Hematopoietic multipotent progenitor cell (in vitro differentiated cells): ENCODE data around the gene MTA1. TPM values are rescaled to one million over a fixed set of nuclear protein-coding genes. Genes with fewer than 3 reads are reported as not detected.
A peak's percentile ranks its signal among the peaks of the same experiment; 100 is the strongest.

Experiments used
- DNase-seq, 3 donors: peaks; one replicate each; pipeline ENCODE4 v3.0.0-alpha.2; 2011 to 2015; ENCODE audit warnings: low read depth in 2 of 3, low spot score in 2 of 3
- total RNA-seq: library from RNA; depleted of rRNA; stranded (reverse); fragments of >200 nt; gene quantifications from one replicate; pipeline ENCODE4 v1.2.3, GENCODE V29; 2012

MTA1 gene
- 110 TPM for total RNA-seq

DNA sequence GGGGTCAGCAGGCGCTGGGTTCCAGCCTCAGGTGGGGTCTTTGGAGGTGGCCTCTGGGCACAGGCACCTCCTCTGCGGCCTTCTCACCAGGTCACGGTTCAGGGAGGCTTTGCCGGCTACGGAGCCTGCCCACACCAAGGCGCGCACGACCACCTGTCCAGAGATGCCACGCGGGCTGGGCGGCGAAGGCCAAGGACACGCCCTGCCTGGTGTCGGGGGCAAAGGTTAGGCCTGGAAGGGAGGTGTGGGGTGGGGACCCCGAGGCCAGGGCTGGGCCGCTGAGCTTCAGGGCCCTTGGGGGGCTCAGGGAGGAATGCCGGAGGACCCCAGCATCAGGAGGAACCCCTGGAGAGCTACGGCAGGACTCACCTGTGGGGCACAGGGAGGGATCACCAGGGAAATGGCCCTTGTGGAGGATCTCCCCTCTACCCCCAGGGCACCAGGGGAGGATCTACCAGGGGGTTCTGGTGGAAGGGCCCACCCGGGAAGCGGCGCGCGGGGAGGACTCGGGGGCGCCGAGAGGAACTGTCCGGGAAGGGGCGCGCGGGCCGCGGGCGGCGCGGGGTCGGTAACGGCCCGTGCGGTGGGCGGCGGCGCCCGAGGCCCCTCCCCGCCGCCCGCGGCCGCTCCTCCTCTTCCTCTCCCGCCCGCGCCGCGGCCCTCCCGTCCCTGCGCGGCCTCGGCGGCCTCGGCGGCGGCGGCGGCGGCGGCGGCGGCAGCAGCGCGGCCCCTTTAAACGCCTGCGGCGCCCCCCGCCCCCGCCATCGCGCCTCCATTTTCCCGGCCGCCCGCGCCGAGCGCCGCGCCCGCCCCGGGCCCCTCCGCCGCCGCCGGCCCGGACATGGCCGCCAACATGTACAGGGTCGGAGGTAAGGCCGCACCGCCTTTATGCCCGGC, at the start of gene MTA1:
Gene MTA1 (plus strand): TSS at position 633 of the 897 bp plus-strand sequence. CDS start 209 bp downstream, at position 842.
- DNase-seq: peak in 2 of 3 donors; percentile 46 to 50

DNA sequence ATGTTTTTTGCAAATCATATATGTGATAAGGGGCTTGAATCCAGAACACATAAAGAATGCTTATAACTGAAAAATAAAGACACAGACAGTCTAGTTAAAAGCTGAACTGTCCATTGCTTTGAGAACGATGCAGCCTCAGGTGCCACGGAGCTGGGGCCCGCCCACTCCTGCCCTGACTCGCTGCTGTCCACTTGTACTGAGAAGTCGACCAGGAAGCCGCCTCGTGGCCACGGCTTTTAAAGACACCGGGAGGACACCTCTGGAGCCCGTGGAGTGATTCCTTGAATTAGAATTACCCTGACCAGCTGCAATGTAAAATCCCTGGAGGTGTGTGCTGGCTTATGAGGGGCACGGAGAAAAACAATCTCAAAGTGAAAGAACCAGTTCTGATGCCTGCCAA, 45.2 kb upstream of the MTA1 start:
- DNase-seq: no peak

DNA sequence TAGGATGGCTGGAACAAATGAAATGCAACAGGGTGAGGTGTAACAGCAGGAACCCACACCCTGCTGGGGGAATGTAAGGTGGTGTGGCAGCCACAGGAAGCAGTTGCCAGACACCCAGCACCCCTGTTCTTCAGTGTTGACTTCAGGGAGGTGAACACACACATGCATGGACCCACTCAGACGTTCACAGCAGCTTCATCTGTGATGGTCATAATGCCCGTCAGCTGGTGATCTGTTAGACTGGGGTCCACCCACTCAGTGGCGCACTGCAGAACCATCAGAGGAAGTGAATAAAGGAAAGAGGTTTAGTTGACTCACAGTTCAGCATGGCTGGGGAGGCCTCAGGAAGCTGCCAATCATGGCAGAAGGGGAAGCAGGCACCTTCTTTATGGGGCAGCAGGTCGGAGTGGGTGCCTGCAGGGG, 44.0 kb upstream of the MTA1 start:
- peak in 2 of 3 donors; percentile 64 to 72 for DNase-seq

DNA sequence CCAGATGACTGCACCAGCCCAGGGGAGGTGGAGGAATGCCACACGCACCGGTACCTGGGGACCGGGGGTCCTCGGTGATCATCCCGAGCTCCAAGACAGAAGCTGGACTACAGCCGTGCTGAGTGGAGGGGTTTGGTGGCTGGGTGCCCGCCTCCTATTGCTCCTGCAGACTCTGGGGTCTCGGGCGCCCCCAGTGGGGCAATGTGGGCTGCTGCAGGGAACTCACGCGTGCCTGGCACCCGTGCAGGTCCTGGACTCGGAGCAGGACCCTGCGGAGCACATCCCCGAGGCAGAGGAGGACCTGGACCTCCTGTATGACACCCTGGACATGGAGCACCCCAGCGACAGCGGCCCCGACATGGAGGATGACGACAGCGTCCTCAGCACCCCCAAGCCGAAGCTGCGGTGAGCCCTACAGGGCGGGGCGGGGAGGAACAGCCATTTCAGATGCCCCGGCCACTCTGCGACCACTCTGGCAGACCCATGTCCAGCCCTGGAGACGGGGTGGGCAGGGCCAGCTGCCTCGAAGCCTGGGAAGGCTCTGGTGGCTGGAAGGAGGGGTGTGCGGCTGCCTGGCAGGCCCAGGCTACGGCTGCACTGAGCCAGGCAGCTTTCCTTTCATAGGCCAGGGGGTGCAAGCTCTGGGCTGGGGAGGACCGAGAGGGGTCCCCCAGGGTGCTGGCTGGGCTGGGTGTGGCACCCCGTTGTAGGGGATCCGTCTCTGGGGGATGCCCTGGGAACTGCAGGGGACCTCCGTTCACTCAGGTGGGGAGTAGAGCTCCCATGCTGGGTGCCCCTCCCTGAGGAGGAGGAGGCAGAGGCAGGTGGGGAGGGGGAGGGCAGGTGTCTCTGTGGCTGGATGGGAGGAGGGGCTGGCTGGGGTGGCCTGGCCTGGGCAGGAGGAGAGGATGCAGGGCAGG, 42.8 kb upstream of the MTA1 start:
- DNase-seq: no peak

DNA sequence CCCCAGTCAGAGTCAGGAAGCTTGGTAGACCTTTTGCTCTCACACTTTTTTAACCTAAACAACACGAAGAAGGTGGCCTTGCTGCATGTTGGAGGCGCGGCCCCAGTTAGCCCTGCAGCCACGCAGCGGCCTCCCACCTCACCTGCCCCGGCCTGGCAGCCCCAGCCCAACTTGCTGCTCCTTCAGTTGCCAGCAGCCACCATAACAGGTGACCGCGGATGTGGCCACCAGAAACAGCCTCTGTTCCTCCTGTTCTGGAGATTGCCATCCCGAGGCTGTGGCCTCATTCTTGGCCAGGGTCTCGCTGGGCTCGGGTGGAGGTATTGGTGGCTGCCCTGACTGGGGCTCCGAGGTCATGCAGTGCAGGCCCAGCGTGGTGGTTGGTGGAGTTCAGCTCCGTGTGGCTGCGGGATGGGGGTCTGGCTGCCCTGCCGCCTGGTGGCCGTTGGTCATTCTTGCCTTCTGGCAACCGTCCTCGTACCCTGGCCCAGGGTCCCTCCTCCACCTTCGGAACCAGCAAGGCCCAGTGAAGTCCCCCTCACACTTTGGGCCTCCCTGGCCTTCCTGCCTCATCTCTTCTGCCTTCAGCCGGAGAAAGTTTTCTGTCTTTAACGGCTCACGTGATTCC, 42.0 kb upstream of the MTA1 start:
- DNase-seq: no peak

DNA sequence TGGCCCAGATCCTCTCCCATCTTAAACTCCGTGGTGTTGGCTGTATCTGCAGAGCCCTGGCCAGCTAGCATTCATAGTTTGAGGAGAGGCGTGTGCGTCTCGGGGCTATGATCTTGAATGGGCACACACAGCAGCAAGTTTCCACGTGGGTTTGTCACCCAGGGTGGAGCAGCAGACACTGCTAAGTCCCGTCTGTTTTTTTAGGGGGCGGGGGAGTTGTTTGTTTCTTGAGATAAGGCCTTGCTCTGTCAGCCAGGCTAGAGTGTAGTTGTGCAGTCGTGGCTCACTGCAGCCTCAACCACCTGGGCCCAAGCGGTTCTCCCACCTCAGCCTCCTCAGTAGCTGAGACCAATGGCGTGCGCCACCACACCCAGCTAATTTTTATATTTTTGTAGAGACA, 41.4 kb upstream of the MTA1 start:
- DNase-seq: no peak

DNA sequence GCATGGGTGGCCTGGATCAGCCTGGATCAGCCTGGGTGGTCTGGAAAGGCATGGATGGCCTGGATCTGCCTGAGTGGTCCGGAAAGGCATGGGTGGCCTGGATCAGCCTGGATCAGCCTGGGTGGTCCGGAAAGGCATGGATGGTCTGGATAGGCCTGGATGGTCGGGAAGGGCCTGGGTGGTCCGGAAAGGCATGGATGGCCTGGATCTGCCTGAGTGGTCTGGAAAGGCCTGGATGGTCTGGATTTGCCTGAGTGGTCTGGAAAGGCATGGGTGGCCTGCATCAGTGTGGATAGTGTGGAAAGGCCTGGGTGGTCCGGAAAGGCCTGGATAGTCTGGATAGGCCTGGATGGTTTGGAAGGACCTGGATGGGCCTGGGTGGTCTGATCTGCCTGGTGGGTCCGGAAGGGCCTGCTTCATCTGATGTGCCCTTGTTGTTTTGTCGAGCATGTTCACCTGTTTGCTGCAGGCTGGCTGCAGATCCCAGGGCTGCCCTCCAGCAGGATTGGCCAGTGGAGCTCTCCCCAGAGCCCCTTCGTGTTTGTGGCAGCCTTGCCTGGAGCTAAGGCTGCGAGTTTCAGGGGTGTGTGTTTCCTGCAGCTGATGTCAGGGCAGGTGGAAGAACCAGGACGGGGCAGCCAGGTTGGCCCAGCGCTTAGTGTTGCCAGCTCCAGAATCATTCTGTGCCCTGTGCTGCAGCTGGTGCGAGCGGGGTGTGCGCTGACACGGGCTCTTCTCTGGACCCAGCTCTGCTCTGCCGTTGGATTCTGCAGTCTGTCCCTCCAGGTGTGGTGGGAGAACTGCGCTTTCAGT, 40.5 kb upstream of the MTA1 start:
- DNase-seq: no peak

DNA sequence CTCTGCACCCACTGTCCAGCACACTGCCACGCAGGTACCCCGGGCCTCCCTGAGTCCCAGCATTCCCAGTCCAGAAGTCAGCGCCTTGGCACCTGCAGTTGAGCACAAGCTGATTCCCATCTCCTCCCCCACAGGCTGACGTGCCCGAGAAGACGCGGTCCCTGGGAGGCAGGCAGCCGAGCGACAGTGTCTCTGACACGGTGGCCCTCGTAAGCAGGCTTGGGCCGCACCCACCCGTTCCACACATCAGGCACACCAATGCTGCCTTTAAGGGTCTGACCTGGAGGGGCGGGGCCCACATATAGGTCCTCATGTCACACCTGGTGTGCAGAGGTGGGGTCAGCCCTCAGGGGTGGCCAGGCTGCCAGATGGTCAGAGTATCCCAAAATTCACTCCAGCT, 39.7 kb upstream of the MTA1 start:
- no peak for DNase-seq

DNA sequence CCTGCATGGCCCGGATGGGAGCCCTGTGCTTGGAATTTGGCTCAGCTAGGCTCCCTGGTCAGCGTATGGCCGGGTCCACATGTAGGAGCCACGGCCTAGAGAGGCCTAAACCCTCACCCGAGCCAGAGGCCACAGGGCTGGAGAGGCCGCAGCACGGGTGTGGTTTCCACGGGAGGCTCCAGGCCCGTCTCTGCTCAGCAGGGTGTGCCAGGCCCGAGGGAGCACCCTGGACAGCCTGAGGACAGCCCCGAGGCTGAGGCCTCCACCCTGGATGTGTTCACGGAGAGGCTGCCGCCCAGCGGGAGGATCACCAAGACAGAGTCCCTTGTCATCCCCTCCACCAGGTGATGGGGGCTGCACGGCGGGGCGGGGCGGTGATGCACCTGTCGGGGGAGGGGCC, 38.9 kb upstream of the MTA1 start:
- DNase-seq: no peak

DNA sequence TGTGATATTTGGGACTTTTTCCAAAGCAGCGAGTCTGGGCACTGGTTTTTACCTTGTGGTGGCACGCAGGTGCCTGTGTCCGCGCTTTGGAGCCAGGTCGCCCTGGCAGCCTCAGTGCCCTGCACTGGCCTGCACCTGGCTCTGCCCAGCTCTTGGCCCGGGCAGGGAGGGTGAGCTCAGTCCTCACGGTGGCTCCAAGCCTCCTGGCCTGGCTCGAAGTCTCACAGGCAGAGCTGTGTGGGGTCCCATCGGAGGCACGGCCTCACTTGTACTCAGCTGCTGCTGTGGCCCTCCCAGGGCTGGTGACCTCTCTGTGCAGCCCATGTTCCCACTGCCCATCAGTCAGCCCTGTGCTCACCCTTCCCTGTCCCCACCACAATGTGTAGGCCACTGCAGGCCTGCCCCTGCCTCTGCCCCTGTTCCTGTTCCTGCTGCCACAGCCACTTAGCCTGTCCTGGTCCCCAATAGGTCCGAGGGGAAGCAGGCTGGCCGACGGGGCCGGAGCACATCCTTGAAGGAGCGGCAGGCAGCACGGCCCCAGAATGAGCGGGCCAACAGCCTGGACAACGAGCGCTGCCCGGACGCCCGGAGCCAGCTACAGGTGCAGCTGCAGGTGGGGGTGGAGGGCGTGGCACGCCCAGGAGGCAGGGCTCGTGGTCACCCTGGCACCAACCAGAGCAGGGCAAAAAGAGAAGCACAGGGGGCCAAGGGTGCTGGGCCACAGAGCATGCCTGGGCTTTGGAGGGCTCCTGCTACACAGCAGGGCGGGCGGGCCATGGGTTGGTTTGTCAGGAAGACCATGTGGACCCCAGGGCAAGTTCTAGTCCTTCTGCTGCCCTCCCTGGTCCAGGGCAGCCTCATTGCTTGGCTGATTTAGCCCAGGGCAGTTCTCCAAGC, 37.9 kb upstream of the MTA1 start:
- no peak for DNase-seq

DNA sequence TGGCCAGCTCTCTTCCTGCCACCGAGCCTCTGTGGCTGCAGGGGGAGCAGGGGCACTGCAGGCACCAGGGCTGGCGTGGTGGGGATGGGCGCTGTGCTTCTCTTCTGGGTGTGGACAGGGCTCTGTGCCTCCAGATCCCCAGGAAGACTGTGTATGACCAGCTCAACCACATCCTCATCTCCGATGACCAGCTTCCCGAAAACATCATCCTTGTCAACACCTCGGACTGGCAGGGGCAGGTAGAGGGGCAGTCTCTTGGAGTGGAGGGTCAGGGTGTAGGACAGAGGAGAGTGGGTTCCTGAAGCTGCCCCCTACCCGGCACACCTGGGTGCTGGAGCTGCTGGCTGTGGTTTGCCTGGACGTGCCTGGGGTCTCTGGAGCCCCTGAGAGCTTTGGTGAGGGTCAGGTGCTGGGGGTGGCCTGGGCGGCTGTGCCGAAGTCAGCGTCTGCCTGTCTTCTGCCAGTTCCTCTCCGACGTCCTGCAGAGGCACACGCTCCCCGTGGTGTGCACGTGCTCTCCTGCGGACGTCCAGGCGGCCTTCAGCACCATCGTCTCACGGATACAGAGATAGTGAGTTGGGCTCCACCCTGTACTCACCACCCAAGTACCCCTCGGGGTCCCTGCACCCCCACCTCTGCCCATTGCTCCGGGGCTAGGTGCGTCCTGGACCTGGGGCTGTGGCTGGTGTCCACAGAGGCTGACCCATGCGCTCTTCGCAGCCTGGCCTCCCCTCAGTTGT, 37.1 kb upstream of the MTA1 start:
- DNase-seq: no peak

DNA sequence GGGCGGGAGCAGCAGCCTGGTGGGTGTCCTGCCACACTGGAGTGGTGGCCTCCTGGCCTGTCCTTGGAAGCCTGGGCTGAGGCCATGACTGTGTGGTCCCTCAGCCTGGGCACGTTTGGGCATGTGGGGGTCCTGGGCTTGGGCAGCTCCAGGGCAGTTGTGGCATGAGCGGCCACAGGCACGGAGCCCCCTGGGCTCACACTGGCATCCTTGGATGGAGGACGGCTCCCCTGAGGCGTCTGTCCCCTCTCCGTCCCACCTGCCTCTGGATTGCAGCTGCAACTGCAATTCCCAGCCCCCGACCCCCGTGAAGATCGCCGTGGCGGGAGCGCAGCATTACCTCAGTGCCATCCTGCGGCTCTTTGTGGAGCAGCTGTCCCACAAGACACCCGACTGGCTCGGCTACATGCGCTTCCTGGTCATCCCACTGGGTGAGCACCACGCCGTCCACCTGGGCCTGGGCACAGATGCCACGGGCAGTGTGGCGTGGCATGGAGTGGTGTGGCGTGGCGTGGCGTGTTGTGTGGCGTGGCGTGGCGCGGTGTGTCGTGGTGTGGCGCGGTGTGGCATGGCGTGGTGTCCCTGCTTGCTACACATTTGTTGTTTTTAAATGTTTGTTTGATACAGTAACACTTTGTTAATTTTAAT, 36.4 kb upstream of the MTA1 start:
- DNase-seq: no peak

DNA sequence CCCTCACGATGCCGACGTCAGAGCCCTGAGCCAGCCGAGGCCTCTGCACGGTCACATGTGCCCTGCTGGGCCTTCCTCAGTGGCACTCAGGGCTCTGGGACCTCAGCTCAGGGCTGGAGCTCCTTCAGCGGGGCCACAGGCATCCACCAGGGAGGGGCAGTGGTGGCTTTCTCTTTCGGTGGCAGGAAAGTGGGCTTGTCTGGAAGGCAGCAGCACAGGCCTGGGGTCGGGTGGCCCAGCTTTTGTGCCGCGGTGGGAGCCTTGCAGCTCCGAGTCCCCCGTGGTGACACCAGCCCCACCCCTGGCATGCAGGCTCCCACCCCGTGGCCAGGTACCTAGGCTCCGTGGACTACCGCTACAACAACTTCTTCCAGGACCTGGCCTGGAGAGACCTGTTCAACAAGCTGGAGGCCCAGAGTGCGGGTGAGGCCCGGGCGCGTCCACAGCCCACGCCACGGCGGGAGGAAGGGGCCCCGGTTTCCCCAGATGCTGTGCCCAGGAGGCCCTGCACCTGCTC, 35.5 kb upstream of the MTA1 start:
- no peak for DNase-seq

DNA sequence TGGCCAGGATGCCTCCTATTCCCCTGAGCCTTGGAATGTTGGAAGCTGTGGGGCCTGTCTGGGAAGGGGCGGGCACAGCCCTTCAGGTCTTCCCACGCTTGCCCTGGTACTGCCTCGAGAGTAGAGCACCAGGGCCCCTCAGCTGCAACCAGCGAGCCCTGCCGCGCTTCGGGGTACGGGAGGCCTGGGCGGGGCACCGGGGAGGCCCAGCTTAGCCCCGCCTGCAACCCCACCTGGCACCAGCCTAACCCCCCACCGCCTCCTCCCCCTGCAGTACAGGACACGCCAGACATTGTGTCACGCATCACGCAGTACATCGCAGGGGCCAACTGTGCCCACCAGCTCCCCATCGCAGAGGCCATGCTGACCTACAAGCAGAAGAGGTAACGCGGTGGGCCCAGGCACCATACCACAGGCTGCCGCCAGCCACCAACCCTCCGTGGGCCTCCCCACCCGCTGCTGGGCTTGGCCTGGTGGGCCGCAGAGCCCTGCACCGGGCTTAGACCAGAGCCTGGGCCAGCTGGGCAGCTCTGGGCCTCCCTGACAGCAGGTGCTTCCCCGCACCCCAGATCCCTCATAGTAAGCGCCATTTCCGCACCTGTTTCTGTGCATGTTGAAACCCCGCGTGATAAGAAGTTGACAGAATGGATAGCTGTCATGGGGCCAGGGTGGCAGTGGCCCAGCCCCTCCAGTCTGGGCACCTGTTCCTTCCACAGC, 34.9 kb upstream of the MTA1 start:
- DNase-seq: no peak

DNA sequence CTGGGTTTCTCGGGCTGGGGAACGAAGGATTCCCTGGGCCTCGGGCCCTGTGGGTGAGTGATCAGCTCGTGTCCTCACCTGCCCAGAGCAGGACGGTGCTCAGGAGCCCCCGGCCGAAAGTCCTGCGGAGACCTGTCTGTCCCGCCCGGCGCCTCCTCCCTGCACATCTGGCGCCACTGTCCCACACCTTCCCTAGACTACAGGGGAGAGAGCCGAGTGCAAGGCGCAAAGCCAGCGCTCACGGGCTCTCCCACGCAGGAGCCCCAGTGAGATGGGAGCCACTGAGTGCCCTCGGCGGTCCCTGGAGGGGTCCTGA, 34.3 kb upstream of the MTA1 start:
- no peak for DNase-seq

DNA sequence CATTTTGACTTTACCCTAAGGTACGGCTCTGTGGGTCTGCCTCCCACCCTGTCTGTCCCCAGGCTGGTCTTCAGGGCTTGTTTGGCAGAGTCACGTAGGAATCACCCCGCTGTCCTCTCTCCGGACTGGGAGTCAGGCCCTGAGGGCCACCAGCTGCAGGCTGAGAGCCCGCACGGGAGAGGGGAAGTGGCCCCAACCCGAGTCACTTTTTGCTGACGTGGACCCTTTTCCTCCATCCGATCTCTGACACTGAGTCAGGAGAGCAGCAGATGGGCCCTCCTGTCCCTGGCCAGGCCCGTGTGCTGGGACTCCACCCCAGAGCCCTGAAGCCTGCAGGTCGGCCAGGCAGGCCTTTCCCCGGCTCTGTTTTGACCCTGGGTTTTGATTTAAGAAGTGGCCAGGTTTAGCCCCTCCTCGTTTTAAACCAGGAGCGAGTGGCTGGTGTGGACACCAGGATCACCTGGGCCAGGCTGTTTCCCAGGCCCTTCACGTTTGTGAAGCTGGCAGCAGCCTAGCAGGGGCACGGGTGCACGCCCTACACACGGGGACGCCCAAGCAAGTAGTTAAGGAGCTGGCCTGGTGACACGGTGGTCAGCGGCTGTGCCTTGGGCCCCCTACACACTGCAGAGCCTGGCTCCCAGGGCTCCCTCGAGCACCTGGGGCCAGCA, 33.8 kb upstream of the MTA1 start:
- no peak for DNase-seq
